Measurements from ENCODE around the gene PIGP.
A peak's percentile ranks its signal among the peaks of the same experiment; 100 is the strongest.
"Not testable (repeated sequence)": the region's sequence is repeated elsewhere in the genome, so short reads cannot be mapped to it uniquely, and the experiment has no call there.

PIGP gene

DNA sequence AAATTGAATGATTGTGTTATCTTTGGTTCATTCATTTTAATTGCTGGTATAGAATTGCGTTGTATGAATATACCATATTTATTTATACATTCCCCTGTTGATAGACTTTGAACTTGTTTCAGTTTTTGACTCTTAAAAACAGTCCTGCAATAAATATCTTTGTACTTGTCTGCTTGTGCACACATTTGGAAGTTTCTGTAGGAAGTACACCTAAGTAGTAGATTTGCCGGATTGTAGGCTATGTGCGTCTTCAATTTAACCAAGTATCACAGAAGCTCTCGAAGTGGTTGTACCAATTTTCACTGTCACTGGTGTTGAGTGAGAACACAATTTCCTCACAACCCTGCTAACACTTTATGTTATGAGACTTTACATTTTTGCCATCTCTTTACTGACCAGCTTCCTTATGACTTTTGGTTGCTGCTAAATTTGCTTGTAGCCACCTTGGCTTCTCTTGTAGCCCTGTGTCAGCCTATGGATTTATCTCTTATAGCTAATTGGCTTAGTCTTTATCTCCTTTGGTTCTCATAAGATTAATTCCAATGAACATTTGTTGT lies 2.4 kb upstream of the PIGP start:
- no peak for DNase-seq

DNA sequence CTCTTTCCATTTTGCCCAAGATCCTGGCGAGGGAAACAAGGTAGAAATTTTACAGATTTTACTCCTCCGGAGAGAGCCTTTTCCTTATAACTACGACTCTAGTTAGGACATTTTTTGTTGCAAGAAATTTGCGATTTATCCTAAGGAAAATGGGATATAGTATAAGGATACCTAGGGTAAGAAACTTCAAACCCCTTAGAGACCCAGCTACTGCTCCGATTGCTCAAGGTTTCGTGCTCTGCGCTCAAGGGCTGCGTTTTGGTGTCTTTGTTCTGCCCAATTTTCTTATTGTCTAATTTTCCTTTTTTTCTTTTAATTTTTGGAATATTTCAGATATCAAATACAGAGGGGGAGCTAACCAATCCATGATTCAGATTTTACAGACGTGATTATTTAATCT lies 1.7 kb upstream of the PIGP start:
- no peak for DNase-seq

GRCh38 chr21:37074197-37074510 lies 1.3 kb upstream of the PIGP start:
- DNase-seq = no peak

DNA sequence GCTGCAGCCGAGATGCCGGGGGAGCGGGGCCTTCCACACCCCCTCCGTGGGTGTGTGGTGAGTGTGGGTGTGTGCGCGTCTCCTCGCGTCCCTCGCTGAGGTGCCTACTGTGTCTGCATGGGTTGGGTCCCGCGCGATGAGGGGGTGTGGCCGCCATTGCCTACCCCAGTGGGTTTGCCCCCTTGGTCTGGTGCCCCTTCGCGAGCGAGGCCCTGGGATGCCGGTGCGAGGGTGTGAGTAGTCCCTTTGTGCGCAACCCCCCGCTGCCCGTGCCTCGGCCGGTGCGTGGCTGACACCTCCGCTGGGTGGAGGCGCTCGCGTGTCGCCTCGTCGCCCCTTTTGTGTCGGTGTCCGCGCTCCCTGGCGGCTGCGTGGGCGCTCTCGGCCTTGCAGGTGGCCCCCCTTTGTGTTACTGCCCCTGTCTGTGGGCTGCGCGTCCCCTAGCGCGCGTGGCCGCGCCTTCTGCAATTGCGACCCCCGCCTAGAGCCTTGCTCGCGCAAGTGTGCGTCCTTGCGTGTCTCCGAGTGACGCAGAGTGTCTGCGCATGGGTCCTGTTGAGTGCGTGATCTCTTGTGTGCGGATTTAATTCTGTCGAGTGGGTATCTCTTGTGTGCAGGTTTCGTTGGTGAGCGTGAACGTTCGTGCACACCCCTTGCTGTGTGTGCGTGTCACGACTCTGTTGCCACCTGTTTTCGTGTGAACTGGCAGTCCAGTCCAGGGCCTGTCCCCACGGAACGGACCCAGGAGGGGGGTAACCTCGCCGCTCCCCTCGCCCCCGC lies 736 bp upstream of the PIGP start:
- DNase-seq = peak; percentile 82

GRCh38 chr21:37072274-37072987 lies 440 bp downstream of the PIGP start:
- DNase-seq = no peak

DNA sequence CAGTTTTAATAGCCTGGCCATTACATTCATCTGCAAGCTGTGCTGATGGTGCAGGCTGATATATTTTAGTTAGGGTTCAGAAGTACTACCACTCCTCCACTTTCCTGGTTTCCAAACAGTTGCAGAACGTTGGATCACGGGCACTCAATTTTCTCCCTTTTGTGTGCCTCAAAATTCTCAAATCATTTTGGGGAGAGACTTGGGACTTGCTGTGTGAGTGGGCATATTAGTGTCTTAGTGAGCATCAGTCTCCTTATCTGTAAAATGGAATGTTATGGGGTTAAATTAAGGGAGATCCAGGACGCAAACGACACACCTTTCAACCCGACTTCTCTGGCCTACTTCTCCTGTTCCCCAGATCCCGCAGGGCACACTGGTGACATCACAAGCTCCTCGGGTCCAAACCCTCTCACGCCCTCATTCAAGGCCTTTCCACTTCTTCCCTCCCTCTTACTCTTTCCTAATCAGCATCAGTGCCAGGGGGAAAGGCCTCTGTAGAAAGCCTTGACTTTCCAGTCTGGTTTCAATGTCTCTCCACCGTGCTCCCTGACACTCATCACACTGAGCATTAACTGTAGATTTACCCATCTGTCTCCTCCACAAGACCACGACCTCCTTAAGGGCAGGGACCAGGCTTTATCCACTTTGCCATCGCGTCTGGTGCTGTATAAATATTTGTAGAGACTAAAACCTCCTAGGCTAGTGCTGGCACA lies 1.2 kb downstream of the PIGP start:
- DNase-seq = no peak

DNA sequence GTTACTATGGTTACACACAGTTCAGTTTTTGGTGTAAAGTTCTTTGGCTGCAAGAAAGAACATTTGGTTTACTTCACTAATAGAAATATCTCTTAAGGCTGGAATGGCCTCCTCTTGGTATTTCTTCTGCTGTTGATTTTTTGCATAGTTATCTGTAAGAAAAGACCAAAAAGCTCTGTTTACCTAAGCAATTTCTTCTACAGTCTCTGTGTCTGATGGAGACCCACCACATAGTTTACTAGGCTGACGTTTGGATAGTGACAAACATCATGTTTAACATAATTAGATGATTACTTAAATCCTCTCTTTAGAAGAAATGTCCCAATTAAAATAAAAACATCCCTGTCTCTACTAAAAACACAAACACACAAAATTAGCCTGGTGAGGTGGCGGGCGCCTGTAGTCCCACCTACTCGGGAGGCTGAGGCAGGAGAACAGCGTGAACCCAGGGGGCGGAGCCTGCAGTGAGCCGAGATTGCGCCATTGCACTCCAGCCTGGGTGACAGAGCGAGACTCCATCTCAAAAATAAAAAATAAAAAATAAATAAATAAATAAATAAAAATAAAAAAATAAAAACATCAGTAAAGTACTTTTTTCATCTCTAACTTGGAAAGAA lies 7.2 kb downstream of the PIGP start:
- no peak for DNase-seq

DNA sequence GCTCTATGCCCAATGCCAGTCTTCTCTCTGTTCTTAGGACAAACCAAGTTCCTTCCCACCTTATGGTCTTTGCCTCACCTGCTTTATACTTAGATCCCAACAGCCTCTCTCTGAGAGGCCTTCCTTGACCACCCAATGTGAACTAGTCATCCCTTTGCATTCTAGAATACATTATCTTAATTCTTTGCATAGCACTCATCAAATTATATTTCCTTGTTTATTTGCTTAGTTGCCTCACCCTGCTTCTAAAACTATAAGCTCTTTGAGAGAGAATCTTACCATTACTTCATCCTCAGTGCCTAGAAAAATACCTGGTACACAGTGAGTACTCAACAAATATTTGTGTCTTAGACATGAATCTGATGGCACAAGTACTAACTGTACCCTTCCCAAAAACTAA lies 8.0 kb downstream of the PIGP start:
- DNase-seq = no peak

DNA sequence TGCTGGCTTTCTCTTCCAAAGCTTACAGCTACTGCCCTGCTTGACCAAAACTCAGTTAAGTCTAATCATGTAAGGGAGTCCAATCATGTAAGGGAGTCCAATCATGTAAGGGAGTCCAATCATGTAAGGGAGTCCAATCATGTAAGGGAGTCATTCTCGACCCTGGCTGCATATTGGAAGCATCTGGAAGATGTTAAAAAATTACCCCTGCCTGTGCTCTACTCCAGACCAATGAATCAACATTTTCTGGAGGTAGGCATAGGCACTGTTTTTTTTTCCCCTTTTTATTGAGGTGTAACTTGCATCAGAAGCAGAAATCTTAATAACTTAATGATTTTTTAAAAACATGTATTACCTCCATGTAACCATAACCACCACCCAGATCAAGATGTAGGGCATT lies 9.4 kb downstream of the PIGP start:
- no peak for DNase-seq

DNA sequence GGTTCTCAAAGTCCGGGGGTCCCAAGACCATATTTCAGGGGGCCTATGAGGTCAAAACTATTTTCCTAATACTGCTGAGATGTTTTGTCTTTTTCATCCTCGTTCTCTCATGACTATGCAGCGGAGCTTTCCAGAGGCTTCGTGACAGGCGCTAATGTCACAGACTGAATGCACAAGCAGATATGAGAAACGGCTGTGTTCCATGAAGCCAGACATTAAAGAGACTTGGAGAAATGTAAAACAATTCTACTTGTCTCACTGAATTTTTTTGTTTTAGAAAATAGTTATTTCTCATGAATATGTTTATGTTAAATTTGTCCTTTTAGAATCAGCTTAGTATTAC lies 10.3 kb downstream of the PIGP start:
- no peak for DNase-seq

GRCh38 chr21:37061926-37062592 lies 10.8 kb downstream of the PIGP start:
- DNase-seq = no peak

- no peak for DNase-seq
Observed at GRCh38 chr21:37060296-37060695, 12.6 kb downstream of the PIGP start.

DNA sequence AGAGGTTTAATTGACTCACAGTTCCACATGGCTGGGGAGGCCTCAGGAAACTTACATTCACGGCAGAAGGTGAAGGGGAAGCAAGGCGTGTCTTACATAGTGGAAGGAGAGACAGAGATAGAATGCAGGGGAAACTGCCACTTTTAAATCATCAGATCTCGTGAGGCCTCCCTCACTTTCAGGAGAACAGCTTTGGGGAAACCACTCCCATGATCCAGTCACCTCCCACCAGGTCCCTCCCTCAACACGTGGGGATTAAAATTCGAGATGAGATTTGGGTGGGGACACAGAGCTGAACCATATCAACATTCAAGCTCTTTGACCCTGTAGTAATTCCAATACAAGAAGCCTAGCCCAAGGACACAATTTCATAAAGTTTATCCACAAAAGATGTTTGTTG lies 13.7 kb downstream of the PIGP start:
- DNase-seq = no peak

- no peak for DNase-seq
Observed at GRCh38 chr21:37058261-37058660, 14.6 kb downstream of the PIGP start.

DNA sequence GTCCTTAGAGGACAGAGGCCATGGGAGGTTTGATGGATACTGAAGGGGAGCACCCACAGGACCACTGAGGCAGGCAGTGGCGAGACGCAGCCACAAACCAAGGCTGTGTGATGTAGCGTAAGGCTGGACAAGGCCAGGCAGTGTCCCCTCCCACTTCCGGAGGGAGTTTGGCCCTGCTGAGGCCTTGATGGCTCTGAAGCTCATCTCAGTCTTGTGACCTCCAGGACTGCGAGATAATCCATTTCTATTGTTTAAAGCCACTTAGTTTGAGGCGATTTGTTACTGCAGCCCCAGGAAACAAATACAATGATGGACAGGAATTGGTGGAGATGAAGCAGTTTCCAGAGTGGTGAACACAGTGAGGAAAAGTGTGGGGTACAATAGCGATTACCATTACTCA lies 15.3 kb downstream of the PIGP start:
- no peak for DNase-seq

GRCh38 chr21:37055271-37055855 lies 17.5 kb downstream of the PIGP start:
- DNase-seq = no peak

DNA sequence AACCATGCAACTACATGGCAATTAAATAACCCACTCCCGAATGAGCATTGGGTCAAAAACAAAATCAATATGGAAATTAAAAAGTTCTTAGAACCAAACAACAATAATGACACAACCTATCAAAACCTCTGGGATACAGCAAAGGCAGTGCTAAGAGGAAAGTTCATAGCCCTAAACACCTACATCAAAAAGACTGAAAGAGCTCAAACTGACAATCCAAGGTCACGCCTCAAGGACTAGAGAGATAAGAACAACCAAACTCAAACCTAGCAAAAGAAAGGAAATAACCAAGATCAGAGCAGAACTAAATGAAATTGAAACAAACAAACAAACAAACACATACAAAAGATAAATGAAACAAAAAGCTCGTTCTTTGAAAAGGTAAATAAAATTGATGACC lies 23.1 kb downstream of the PIGP start:
- not testable (repeated sequence) for DNase-seq

DNA sequence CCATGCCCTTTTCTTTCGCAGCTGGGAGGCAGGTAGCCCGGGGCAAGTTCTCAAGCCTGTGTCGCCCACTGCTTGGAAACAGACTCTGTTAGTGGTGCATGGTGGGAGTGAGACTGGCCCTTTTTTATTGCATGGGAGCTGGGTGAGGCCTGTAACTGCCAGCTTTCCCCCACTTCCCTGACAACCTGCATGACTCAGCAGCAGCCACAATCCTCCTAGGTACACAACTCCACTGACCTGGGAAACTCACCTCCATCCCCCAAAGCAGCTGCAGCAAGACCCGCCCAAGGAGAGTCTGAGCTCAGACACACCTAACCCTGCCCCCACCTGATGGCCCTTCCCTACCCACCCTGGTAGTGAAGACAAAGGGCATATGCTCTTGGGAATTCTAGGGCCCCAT lies 25.8 kb downstream of the PIGP start:
- no peak for DNase-seq

- DNase-seq = no peak
Observed at GRCh38 chr21:37045556-37045955, 27.3 kb downstream of the PIGP start.

- DNase-seq = no peak
Observed at GRCh38 chr21:37045149-37045548, 27.7 kb downstream of the PIGP start.

- no peak for DNase-seq
Observed at GRCh38 chr21:37044643-37045042, 28.2 kb downstream of the PIGP start.

DNA sequence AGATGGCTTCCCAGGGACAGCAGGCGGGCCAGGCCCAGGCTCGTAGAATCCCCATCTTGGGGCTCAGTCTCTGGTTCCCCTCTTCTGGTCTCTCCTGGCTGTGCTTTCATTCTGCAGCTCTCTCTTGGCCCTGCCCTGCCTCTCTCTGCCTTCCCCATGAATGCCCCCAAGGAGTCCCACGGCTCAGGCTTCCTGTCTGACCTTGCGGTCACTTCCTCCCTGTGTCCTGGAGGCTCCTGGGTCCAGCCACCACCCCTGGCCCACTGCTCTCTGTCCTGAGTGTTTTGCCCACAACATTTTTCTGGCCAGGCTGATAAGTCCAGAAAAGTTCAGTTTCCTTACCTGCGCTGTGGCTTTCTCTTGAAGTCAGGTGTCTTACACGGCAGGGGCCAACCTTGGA lies 29.1 kb downstream of the PIGP start:
- no peak for DNase-seq

Data from activated CD8-positive, alpha-beta memory T cell treated with anti-CD3 and anti-CD28 coated beads, Interleukin-2, amount 50 U/mL, for 48 hours (primary cell).